Measurements from ENCODE around the gene IGFBP6.
A peak's percentile ranks its signal among the peaks of the same experiment; 100 is the strongest.
"Not testable (repeated sequence)": the region's sequence is repeated elsewhere in the genome, so short reads cannot be mapped to it uniquely, and the experiment has no call there.

Gene IGFBP6

DNA sequence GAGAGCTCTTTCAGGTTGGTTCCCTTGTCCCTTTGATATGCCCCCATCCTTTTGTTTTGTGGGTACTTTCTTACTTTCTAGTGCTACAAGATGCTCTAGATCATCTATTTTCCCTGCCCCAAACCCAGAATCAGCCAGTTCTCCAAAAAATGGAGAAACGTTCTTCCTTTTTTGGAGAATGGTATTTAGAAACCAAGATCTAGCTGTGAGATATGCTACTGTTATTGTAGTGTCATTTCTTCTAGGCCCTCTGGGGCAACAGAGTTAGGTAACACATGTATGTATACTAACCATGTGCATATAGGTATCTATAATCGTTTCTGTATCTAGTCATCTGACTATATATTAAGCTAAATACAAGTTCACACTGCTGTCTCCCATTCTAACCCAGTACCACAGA, 6.9 kb upstream of the IGFBP6 start:
- Histone ChIP-seq H3K36me3 (ENCODE audit: control insufficient read depth, insufficient read depth, low read length) (no peaks in the 10 kb centered on the region), H3K4me1 (ENCODE audit: control insufficient read depth, insufficient read depth, low read length, poor library complexity, severe bottlenecking) (no peaks in the 10 kb centered on the region), H3K4me3 (ENCODE audit: insufficient read depth, low read depth, low read length, poor library complexity, severe bottlenecking) (no peak overlapping the region), H3K27me3 (replicated peaks; ENCODE audit: control insufficient read depth, insufficient read depth, low read length, poor library complexity, severe bottlenecking) (no peaks in the 10 kb centered on the region), H3K27ac (ENCODE audit: insufficient read depth, low read length, poor library complexity, severe bottlenecking) (no peak overlapping the region), H3K9me3 (ENCODE audit: control insufficient read depth, low read length) (no peaks in the 10 kb centered on the region)
- no peak for DNase-seq

DNA sequence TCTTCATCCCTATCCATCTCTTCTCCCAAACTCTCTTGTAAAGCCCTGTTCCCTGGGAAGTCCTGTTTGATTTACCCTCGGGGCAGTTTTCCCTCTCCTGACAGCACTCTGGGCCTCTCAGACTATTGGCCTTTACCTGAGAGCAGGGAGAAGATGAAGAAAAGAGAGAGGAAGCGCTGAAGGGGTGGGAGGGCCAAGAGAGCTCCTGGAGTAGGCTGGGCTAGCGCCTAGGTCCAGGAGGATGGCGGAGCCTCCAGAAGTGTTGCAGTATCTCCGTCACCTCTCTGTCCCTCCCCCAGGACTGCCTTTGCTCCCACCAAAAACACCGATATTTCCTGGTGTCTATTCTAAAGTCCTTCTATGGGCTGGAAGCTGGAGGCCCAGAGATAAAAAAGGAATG, 5.7 kb upstream of the IGFBP6 start:
- Histone ChIP-seq H3K4me3 (ENCODE audit: insufficient read depth, low read depth, low read length, poor library complexity, severe bottlenecking) (no peak overlapping the region), H3K9me3 (ENCODE audit: control insufficient read depth, low read length) (no peaks in the 10 kb centered on the region), H3K36me3 (ENCODE audit: control insufficient read depth, insufficient read depth, low read length) (no peaks in the 10 kb centered on the region), H3K27me3 (replicated peaks; ENCODE audit: control insufficient read depth, insufficient read depth, low read length, poor library complexity, severe bottlenecking) (no peaks in the 10 kb centered on the region), H3K4me1 (ENCODE audit: control insufficient read depth, insufficient read depth, low read length, poor library complexity, severe bottlenecking) (no peaks in the 10 kb centered on the region), H3K27ac (ENCODE audit: insufficient read depth, low read length, poor library complexity, severe bottlenecking) (no peak overlapping the region)
- DNase-seq = no peak

DNA sequence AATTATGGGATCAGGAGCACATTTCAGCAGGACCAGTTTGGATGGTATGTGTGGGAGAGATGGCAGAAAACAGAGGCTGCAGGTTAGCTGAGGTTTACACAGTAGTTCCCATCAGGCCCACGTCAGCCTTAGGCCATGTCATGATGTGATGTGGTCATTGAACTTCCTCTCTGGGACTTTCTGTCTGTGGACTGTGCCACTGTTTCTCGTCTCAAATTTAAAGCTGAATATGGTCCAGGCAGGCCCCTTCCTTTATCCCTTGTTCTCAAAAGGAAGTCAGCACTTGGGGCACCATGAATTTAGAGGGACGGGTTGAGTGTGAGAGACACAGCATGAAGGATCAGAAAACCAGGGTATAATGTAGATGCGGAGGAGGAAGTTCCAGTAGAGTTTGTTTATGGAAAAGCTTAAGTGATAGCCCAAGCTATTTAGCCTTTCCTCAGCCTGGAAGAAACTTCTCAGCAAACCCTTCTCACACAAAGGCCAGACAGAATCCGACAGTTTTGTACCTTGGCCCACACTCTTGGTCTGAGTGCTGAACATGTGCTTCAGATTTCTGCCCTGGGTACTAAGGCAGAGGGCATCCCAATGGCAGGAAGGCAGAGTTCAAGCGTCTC, 3.6 kb upstream of the IGFBP6 start:
- H3K9me3 ChIP-seq (ENCODE audit: control insufficient read depth, low read length) = no peaks in the 10 kb centered on the region
- no peak overlapping the region for H3K27ac ChIP-seq (ENCODE audit: insufficient read depth, low read length, poor library complexity, severe bottlenecking)
- no peaks in the 10 kb centered on the region for H3K27me3 ChIP-seq (replicated peaks; ENCODE audit: control insufficient read depth, insufficient read depth, low read length, poor library complexity, severe bottlenecking)
- H3K36me3 ChIP-seq (ENCODE audit: control insufficient read depth, insufficient read depth, low read length) = no peaks in the 10 kb centered on the region
- no peak for DNase-seq
- H3K4me1 ChIP-seq (ENCODE audit: control insufficient read depth, insufficient read depth, low read length, poor library complexity, severe bottlenecking) = peaks cover 21% of the 10 kb centered on the region
- H3K4me3 ChIP-seq (ENCODE audit: insufficient read depth, low read depth, low read length, poor library complexity, severe bottlenecking) = no peak overlapping the region

DNA sequence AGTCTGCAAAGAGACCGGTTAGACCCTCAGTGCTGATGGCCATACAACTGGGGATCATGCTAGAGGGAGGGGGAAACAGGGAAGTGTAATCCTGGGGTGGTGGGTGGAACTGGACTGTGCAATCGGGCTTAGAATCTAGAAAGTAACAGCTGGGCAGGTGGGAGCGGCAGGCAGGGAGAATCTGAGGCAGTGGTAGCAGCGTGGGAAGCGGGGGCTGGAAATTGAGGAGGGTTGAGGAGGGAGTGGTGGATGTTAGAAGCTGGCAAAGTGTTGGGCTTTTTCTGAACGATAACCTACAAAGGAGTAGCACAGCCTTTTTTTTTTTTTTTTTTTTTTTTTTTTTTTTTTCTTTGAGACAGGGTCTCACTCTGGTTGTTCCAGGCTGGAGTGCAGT, 3.1 kb upstream of the IGFBP6 start:
- no peaks in the 10 kb centered on the region for H3K36me3 ChIP-seq (ENCODE audit: control insufficient read depth, insufficient read depth, low read length)
- H3K27me3 ChIP-seq (replicated peaks; ENCODE audit: control insufficient read depth, insufficient read depth, low read length, poor library complexity, severe bottlenecking) = no peaks in the 10 kb centered on the region
- H3K4me3 ChIP-seq (ENCODE audit: insufficient read depth, low read depth, low read length, poor library complexity, severe bottlenecking) = no peak overlapping the region
- H3K27ac ChIP-seq (ENCODE audit: insufficient read depth, low read length, poor library complexity, severe bottlenecking) = no peak overlapping the region
- H3K4me1 ChIP-seq (ENCODE audit: control insufficient read depth, insufficient read depth, low read length, poor library complexity, severe bottlenecking) = peaks cover 26% of the 10 kb centered on the region
- H3K9me3 ChIP-seq (ENCODE audit: control insufficient read depth, low read length) = no peaks in the 10 kb centered on the region
- DNase-seq = no peak

DNA sequence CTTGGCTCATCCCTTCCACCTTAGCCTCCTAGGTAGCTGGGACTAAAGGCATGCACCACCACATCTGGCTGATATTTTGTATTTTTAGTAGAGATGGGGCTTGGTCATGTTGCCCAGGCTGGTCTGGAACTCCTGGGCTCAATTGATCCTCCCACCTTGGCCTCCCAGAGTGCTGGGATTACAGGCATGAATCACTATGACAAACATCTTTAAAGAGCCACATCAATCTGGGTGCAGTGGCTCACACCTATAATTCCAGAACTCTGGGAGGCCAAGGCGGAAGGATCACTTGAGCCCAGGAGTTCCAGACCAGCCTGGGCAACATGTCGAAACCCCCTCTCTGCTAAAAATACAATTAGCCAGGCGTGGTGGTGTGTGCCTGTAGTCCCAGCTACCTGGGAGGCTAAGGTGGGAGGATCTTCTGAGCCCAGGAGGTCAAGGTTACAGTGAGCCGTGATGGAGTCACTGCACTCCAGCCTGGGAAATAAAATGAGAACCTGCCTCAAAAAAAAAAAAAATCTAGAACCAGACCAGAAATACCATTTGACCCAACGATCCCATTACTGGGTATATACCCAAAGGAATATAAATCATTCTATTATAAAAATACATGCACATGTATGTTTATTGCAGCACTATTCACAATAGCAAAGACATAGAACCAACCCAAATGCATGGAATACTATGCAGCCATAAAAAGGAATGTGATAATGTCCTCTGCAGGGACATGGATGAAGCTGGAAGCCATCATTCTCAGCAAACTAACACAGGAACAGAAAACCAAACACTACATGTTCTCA, 2.5 kb upstream of the IGFBP6 start:
- H3K4me3 ChIP-seq (ENCODE audit: insufficient read depth, low read depth, low read length, poor library complexity, severe bottlenecking); DNase-seq; H3K36me3 ChIP-seq (ENCODE audit: control insufficient read depth, insufficient read depth, low read length); H3K27me3 ChIP-seq (replicated peaks; ENCODE audit: control insufficient read depth, insufficient read depth, low read length, poor library complexity, severe bottlenecking); H3K9me3 ChIP-seq (ENCODE audit: control insufficient read depth, low read length); H3K27ac ChIP-seq (ENCODE audit: insufficient read depth, low read length, poor library complexity, severe bottlenecking): not testable (repeated sequence)
- peaks cover 26% of the 10 kb centered on the region for H3K4me1 ChIP-seq (ENCODE audit: control insufficient read depth, insufficient read depth, low read length, poor library complexity, severe bottlenecking)

DNA sequence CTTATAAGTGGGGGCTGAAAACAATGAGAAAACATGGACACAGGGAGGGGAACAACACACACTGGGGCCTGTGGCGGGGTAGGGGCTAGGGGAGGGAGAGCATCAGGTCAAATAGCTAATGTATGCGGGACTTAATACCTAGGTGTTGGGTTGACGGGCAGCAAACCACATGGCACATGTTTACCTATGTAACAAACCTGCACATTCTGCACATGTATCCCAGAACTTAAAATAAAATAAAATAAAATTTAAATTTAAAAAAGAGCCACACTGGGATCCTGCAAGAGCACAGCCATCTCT, 1.9 kb upstream of the IGFBP6 start:
- H3K4me3 ChIP-seq (ENCODE audit: insufficient read depth, low read depth, low read length, poor library complexity, severe bottlenecking); H3K27ac ChIP-seq (ENCODE audit: insufficient read depth, low read length, poor library complexity, severe bottlenecking); H3K9me3 ChIP-seq (ENCODE audit: control insufficient read depth, low read length): not testable (repeated sequence)

DNA sequence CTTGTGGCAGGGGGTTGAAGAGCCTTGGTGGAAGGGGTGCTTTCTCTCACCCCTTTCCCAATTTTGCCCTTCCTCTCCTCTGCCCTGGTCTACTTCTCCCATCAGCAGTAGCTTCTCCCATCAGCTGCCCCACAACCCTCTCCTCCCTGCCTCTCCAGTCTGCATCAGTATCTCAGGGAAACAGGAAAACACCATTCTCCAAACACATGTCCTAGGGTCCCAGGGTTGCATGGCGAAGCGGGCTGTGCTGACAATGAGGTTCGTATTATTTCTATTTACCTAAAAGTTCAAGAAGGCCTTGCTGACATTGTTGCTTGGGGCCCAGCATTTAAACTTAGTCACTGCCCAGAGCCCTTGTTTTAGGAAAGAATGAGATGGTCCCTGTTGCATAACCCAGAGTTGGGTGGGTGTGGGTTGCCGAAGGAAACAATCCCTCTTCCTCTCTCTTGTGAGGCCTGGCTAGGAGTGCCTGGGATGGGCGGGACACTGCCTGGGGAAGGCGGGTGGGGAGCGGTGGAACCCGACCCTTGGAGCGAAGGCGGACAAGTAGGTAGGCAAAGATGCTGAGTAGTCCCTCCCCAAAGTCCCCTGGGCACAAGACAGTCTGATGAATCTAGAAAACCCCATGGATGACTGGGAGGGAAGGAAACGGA, 1.3 kb upstream of the IGFBP6 start:
- H3K27ac ChIP-seq (ENCODE audit: insufficient read depth, low read length, poor library complexity, severe bottlenecking) = no peak overlapping the region
- H3K4me1 ChIP-seq (ENCODE audit: control insufficient read depth, insufficient read depth, low read length, poor library complexity, severe bottlenecking) = peaks cover 26% of the 10 kb centered on the region
- H3K27me3 ChIP-seq (replicated peaks; ENCODE audit: control insufficient read depth, insufficient read depth, low read length, poor library complexity, severe bottlenecking) = no peaks in the 10 kb centered on the region
- no peak overlapping the region for H3K4me3 ChIP-seq (ENCODE audit: insufficient read depth, low read depth, low read length, poor library complexity, severe bottlenecking)
- no peaks in the 10 kb centered on the region for H3K9me3 ChIP-seq (ENCODE audit: control insufficient read depth, low read length)
- H3K36me3 ChIP-seq (ENCODE audit: control insufficient read depth, insufficient read depth, low read length) = no peaks in the 10 kb centered on the region
- DNase-seq = no peak

More for the DNA sequence above, 1.9 kb upstream of the IGFBP6 start:
- peaks cover 26% of the 10 kb centered on the region for H3K4me1 ChIP-seq (ENCODE audit: control insufficient read depth, insufficient read depth, low read length, poor library complexity, severe bottlenecking)
- not testable (repeated sequence) for H3K27me3 ChIP-seq (replicated peaks; ENCODE audit: control insufficient read depth, insufficient read depth, low read length, poor library complexity, severe bottlenecking); DNase-seq; H3K36me3 ChIP-seq (ENCODE audit: control insufficient read depth, insufficient read depth, low read length)

DNA sequence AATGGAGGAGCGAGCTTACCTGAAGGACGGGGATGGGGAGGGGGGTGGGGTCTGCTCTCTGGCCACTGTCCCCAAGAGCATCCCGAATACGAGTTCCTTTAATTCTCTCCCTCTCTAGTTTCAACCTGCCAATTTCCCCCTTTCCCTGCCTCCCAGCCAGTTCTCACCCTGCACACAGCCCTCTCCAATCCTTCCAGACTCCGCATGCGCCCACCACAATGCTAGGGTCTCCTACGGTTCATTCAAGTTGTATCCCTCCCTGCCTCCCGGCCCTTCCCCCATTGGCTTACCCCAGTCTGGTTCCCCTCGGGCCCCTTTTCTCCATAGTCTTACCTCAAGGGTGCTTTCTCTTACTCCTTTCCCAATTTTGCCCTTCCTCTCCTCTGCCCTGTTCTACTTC, 708 bp upstream of the IGFBP6 start:
- H3K4me3 ChIP-seq (ENCODE audit: insufficient read depth, low read depth, low read length, poor library complexity, severe bottlenecking) = no peak overlapping the region
- H3K27ac ChIP-seq (ENCODE audit: insufficient read depth, low read length, poor library complexity, severe bottlenecking) = no peak overlapping the region
- no peaks in the 10 kb centered on the region for H3K27me3 ChIP-seq (replicated peaks; ENCODE audit: control insufficient read depth, insufficient read depth, low read length, poor library complexity, severe bottlenecking)
- no peaks in the 10 kb centered on the region for H3K36me3 ChIP-seq (ENCODE audit: control insufficient read depth, insufficient read depth, low read length)
- H3K9me3 ChIP-seq (ENCODE audit: control insufficient read depth, low read length) = no peaks in the 10 kb centered on the region
- H3K4me1 ChIP-seq (ENCODE audit: control insufficient read depth, insufficient read depth, low read length, poor library complexity, severe bottlenecking) = peaks cover 26% of the 10 kb centered on the region
- no peak for DNase-seq

DNA sequence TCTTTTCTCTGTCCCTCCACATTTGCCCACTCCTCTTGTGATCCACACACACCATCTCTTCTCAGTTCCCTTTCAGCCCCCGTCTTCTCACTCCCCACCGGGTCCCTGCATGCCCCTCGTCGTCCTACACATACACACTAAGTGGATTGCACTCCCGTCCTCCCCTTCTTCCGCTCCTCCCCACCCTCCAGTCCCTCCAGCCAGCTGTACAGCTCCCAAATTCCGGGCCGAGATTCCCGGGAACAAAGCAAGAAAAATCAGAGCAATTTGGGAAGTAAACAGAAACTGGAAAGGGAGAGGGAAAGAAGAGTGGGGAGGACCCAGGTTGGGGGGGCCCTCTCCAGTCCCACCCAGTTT, 282 bp upstream of the IGFBP6 start:
- H3K36me3 ChIP-seq (ENCODE audit: control insufficient read depth, insufficient read depth, low read length) = no peaks in the 10 kb centered on the region
- peak overlapping the region; percentile 60 for H3K4me3 ChIP-seq (ENCODE audit: insufficient read depth, low read depth, low read length, poor library complexity, severe bottlenecking)
- peak overlapping the region; percentile 40 for H3K27ac ChIP-seq (ENCODE audit: insufficient read depth, low read length, poor library complexity, severe bottlenecking)
- DNase-seq = no peak
- H3K9me3 ChIP-seq (ENCODE audit: control insufficient read depth, low read length) = no peaks in the 10 kb centered on the region
- peaks cover 30% of the 10 kb centered on the region for H3K4me1 ChIP-seq (ENCODE audit: control insufficient read depth, insufficient read depth, low read length, poor library complexity, severe bottlenecking)
- H3K27me3 ChIP-seq (replicated peaks; ENCODE audit: control insufficient read depth, insufficient read depth, low read length, poor library complexity, severe bottlenecking) = no peaks in the 10 kb centered on the region

DNA sequence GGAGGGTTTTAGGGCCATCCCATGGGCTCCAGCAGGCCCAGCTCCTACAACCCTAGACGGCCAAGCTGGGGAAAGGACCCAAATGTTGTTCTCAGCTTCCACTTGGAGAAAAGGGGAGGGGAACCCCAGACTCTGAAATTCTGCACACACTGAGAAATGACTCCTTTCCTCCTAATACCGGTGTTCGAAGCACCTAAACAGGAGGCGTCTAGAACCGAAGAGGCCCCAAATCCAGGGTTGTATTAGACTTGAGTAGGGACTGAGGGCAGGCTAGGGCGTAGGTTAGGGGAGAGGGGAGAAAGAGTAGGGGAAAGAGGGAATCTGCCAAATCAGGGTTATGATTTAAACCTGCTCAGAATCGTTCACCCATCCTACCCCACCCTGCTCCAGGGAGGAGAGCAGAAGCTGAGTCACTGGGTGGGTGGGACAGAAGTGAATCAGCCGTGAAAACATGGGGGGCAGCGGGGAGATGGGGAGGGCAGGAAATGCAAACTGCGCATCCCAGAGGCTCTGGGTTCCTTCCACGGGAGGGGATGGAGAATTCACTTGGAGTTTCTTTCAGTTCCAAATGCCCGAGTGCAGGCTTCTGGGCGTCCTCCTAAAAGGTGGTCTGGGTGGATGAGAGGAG, 1.0 kb downstream of the IGFBP6 start:
- Histone ChIP-seq H3K27ac (ENCODE audit: insufficient read depth, low read length, poor library complexity, severe bottlenecking) (peak overlapping the region; percentile 40), H3K4me1 (ENCODE audit: control insufficient read depth, insufficient read depth, low read length, poor library complexity, severe bottlenecking) (peaks cover 43% of the 10 kb centered on the region), H3K27me3 (replicated peaks; ENCODE audit: control insufficient read depth, insufficient read depth, low read length, poor library complexity, severe bottlenecking) (no peaks in the 10 kb centered on the region), H3K9me3 (ENCODE audit: control insufficient read depth, low read length) (no peaks in the 10 kb centered on the region), H3K36me3 (ENCODE audit: control insufficient read depth, insufficient read depth, low read length) (no peaks in the 10 kb centered on the region), H3K4me3 (ENCODE audit: insufficient read depth, low read depth, low read length, poor library complexity, severe bottlenecking) (peak overlapping the region; percentile 60)
- peak in 1 of 3 donors; percentile 16 for DNase-seq
